ENCODE results near the gene SRSF8.

DNA sequence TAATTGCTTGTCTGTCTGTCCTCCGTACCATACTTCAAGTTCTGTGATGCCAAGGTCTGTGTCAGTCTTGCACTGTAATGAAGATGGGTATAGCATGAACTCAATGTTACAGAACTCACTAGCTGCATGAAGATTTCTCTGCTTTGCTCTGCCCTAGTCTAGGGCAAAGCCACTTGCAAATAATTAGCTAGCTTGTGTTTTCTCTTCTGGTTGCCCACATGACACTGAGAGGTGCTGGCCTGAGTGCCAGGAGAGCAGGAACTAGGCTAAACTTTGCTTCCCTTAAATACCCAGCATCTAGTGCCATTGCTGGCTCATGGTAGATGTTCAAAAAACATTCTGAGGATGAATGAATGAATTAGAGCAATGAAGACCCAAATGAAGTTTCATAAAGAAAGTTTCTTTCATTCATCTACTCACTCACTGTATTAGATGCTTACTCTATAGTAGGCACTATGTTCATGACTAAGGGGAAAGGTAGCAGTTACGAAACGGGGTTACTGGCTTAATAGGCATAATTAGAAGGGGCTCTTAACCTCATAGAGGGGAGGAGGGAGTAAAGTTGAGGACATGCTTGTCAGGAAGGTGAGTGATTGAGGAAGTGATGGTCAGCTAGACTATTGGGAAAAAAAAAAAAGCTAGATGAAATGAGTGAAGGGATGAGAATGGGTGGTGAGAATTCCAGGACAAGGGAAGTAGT is 18.5 kb downstream of the SRSF8 start:
- TF ChIP-seq POLR2A (IDR thresholded peaks at IDR 0.05; ENCODE audit: low read depth, low read length) (no peak), POLR2AphosphoS5 (IDR thresholded peaks at IDR 0.05; ENCODE audit: low read depth, low read length) (no peak), TAF1 (IDR thresholded peaks at IDR 0.05; ENCODE audit: low read depth, low read length) (no peak), SPI1 (IDR thresholded peaks at IDR 0.05; ENCODE audit: low read depth, low read length) (no peak)

Measured in GM12891 (cell line).